Right ventricle myocardium superior (tissue), 1 donor: ENCODE data around the gene USP36. TPM values are rescaled to one million over a fixed set of nuclear protein-coding genes. Genes with fewer than 3 reads are reported as not detected.
"Not testable (repeated sequence)": the region's sequence is repeated elsewhere in the genome, so short reads cannot be mapped to it uniquely, and the experiment has no call there.

Experiments
- ATAC-seq: fragments of 200-7000 bp; cut with Tn5 transposase; one replicate; pipeline ENCODE4 v1.9.1; 2020; ENCODE audit warnings: mild to moderate bottlenecking; ENCODE audit not compliant: poor library complexity
- DNase-seq: peaks from one replicate; pipeline ENCODE4 v3.0.0-alpha.2; 2020
- intact Hi-C: fragments of 100-400 bp; cut with DNase I; formaldehyde crosslinking; loops from one replicate; pipeline ENCODE4 v1.11.2; 2022
- total RNA-seq: library from RNA; stranded (reverse); fragmentation: NEBNext Ultra II Directional; extraction: Animal tissue kit (Norgen Biotek cat#: 25700); gene quantifications from one replicate; pipeline ENCODE4 v1.2.1, GENCODE V29; 2021
- donor health status: DM: no; HTN: yes; CAD: no; lungs with severe emphysema.

Gene USP36
- total RNA-seq, 1 donor from 2014 or later: 17.8 TPM

DNA sequence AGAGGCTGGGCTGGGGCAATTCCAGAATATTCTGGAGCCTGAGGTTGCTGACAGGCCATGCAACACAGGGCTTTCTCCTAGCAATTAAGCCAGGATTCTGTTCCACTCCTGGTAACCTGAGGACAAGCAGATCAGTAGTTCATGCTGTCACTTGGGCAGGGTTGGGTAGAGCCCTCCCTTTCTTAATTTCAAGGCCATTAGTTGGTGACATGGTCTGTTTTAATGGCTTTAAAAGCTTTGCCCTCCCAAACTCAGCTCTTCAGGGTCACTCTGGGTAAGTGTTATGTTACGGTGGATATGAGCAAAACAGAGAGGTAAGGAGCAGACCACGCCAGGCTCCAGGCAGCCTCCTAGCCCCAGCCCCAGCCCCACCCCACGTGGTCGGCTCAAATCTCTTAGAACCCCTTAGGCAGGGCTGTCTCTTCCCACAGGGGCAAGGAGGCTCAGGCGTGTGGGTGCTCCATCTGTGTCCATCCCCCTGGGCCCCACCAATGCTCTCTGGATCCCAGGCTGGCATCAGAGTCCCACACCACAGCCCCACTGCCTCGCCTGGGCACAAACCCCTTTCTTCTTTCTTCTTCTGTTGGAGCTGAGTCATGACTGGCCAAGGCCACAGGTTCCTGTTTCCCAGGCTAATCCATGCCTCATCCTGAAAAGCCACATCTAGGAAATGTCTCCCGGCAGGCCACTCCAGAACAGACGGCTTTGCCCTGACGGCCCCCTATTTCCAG is 34.9 kb upstream of the USP36 start:
- no peak for DNase-seq
- intact Hi-C loops: no loop called here
- ATAC-seq: peak; percentile 1

DNA sequence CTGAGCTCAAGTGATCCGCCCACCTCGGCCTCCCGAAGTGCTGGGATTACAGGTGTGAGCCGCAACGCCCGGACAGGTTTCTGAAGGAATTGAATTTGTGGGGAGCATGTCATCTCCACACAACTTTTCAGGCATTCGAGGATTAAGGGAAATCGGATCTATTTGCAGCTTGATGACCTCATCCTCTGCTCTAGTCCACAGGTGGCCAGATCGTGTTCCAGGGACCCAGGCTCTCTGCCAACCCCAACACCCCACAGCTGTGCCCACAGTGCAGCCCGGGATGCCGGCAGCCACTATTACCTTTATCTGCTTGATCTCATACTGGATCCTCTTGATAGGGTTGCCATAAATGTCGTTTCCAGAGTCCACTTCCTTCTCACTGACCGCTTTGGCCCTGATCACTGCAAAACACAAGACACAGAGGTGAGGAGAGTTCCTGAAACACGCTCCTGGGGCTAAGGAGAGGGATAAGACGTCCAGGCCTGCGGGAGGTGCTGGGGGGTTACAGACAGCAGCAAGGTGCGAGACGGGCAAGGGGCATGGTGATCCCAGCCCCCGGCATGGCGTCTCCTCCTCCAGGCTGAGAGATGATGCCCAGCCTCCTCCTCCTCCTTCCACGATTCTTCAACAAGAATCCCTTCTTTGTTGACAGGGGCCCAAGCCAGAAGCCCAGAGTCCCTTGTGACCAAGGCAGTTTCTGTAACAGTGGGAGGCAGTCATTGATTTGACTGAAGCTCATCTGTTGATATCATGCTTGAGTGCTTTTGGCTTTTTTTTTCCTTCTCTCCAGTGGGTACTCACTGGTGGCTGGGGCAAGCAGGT is 33.1 kb upstream of the USP36 start:
- DNase-seq (peak; percentile 71), ATAC-seq (peak; percentile 48)
- intact Hi-C loops: no loop called here

DNA sequence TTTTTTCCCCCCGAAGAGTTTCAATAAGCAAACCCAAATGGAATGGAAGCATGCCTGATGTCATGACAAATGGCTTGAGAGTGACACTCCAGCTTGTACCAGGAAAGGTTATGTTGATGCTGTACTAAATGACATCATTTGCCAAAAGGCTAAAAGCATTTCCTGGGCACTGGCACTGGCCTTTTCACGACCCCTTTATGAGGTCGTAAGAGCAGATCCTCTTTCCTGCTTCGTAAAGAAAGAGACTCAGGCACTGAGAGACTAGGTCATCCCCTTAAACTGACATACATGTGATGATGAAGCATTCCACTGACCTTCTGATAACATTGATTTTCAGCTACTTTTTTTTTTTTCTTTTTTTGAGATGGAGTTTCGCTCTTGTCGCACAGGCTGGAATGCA is 31.9 kb upstream of the USP36 start:
- ATAC-seq (no peak), DNase-seq (no peak)
- intact Hi-C loops: no loop called here

DNA sequence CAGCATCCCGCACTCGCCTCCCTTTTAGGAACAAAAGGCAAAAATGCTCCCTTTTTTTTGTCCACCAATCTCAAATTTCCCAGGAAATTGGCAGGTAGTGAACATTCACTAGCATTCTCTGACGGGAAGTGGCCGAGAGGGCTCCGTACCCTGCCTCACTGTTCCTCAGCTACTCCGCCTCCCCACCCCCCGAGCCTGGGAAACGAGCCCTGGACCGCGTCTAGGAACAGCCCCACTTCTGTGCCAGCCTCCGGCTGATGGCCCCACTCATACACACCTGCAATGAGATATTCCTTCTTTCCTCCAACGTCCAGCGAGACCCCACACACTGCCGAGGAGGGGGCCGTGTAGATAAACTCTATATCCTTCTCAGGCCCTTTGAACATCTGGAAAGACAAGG is 30.0 kb upstream of the USP36 start:
- DNase-seq (no peak), ATAC-seq (no peak)
- intact Hi-C loops: no loop called here

DNA sequence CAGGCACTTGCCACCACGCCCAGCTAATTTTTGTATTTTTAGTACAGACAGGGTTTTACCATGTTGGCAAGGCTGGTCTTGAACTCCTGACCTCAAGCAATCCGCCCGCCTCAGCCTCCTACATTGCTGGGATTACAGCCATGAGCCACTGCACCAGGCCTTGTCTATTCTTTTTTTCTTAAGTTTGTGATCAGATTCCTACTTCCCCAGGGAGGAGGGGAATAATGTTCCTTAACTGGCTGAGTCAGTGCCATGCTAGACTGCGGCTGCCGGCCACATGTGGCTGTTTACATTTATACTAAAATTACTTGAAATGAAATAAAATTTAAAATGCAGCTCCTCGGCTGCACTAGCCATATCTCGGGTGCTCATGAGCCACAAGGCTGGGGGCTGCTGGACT is 27.8 kb upstream of the USP36 start:
- intact Hi-C loops: no loop called here
- no peak for DNase-seq
- no peak for ATAC-seq

DNA sequence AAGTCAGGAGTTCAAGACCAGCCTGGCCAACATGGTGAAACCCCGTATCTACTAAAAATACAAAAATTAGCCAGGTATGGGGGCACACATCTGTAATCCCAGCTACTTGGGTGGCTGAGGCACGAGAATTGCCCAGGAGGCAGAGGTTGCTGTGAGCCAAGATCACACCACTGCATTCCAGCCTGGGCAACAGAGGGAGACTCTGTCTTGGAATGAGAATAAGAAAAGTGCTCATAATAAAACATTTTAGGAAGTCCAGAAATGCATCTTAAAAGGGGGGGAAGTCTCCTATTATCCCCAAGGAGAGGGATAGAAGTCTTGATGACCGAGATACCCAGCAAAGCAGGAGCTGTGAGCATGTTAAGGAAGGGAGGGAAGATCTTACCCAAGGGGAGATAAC is 26.4 kb upstream of the USP36 start:
- ATAC-seq, DNase-seq, intact Hi-C loops: not testable (repeated sequence)

DNA sequence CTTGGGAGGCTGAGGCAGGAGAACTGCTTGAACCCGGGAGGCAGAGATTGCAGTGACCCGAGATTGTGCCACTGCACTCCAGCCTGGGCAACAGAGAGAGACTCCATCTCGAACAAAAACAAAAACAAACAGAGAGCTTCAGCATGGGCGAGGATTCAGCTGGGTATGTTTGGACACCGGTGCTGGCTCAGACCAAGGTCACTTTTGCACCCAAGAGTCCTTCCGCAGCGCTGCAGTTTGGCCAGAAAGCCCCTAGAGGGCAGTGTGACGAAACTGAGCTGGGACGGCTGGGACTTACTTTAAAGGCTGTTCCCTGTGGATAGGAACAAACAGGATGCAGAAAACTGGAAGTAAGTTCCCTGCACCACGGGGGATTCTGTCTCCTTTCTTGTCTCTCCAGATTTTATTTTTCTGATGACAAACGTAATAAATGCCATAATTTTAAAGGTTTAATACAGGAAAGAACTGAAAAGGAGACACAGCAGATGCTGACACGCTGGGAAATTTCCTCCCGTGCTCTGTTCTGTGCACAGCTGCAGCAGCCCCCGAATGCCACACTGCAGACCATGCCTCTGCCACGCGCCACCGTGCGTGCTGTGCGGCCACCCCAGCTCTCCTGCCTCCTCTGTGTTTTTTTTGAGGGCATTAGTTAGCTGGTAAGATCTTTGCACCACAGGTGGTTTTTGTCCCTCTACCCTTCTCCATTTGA is 25.2 kb upstream of the USP36 start:
- peak; percentile 88 for DNase-seq
- peak; percentile 88 for ATAC-seq
- intact Hi-C loops: loop anchor here (1.0 kb wide), 1 partner anchor 105 kb away; no protein-coding TSS in a partner anchor

DNA sequence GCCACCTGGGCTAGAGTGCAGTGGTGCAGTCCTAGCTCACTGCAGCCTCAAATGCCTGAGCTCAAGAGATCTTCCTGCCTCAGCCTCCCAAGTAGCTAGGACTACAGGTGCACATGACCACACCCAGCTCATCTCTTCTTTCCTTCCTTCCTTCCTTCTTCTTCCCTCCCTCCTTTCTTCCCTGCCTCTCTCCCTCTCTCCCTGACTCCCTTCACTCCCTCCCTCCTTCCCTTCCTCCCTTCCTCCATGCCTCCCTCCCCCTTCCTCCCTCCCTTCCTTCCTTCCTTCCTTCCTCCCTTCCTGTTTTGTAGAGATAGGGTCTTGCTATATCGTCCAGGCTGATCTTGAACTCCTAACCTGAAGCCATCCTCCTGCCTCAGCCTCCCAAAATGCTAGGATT is 23.5 kb upstream of the USP36 start:
- no peak for DNase-seq
- ATAC-seq: no peak
- intact Hi-C loops: no loop called here

DNA sequence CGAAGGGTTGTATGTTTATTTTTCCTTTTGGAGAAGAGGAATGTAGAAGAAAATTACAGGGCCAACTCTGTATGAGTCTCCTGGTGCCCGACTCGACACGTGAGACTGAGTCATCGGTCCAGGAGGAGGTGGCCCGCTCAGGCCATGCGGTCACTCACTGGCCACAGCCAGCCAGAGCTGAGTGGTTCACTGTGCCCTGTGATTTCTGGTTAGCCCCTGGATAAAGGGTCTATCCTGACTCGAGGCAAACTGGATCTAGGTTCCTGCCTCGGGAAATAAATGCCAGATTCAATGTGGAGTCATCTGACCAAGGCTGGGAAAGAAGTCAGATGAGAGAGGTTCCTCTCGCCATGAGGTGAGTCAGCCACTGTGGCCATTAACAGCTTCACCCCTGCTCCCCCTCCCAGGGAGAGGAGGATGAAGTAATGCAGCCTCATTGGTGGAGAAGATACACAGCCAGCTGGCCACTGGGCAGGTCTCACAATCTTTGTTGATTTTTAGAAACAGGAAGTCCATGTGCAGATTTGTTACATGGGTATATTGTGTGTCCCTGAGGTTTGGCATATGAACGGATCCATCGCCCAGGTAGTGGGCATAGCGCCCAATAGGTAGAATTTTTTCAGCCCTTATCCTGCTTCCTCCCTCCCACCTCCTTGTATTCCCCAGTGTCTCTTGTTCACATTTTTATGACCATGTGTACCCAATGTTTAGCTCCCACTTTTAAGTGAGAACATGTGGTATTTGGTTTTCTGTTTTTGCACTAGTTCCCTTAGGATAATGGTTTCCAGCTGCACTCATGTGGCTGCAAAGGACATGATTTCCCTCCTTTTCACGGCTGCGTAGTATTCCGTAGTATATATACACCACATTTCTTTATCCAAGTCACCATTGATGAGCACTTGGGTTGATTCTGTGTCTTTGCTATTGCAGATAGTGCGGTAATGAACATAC is 21.7 kb upstream of the USP36 start:
- intact Hi-C loops: no loop called here
- ATAC-seq (peak; percentile 84), DNase-seq (peak; percentile 82)

DNA sequence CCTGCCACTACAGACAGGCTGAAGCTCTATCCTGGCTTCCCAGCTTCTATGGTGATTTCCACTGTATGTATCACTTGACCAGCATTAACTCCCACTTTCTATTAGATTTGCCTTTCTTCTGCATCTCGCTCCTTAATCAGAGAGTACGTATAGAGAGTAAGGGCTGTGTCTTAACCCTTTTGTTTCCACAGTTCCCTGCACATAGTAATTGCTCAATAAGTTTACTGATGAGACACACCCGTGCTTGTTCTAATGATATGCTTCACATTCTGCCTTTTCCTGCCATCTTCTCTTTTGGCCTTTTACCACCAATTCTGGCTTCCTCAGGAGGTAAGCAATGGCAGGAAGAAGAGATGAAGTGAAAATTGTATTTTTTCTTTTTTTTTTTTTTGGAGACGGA is 20.6 kb upstream of the USP36 start:
- intact Hi-C loops: no loop called here
- ATAC-seq (no peak), DNase-seq (no peak)

DNA sequence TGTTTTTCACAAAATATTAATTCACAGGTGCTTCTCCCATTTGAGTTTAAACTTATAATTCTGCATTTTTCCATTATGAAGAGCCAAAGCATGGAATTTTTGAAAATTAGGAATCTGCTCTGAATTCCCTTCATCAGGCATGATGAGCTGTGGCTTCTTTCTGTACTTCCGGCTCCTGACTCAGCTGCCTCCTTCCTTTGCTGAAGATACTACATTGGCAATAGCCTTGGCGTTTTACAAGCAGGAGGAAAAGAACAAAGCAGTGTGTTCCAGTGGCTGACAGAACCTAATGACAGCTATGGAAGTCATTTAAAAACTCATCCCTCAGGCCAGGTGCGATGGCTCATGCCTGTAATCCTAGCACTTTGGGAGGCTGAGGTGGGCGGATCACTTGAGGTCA is 18.4 kb upstream of the USP36 start:
- intact Hi-C loops: no loop called here
- DNase-seq: no peak
- ATAC-seq: no peak

DNA sequence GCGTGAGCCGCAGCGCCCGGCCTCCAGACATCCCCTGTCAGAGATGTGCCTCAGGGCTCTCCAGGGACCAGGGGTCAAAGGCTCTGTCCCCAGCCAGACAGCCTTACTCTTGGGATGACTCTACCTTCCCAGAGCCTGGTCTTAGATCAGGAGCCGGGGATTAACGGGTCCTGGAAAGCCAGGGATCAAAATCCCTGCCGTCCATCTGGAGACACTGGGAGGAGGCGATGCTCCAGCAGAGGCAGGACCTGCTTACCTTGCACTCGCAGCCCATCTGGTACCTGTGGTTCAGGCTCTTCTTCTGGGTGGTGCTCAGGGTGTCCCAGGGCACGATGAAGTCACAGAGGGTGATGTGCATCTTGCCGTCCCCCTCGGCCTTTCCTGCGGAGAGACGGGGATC is 16.7 kb upstream of the USP36 start:
- DNase-seq (no peak), ATAC-seq (no peak)
- intact Hi-C loops: no loop called here

DNA sequence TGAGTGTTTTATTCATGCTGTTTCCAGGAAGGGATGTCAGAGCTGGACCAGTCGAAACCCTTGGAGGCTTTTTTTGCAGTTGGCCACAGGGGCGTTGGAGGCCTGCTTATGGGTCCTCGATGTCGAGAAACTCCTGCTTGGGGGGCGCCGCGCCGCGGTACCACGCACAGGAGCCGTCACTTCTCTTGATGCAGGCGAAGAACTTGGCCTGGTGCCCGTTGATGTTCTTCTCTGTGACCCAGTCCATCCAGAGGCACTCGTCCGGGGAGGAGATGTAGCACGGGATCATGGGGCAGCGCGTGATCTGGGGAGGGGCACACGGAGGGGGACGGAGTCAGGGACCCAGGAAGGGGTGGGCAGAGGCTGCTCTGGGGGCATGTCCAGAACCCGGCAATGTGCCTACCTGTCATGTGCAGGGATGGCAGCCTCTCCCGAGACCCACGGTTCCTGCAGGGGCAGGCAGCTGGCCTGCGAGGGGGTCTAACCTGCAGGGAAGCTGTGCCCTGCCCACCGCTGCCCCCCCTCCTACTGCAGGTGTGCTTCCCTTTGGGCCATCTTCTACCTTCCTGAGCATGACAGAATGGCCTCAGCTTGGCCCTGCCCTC is 15.0 kb upstream of the USP36 start:
- intact Hi-C loops: no loop called here
- DNase-seq: no peak
- ATAC-seq: no peak

DNA sequence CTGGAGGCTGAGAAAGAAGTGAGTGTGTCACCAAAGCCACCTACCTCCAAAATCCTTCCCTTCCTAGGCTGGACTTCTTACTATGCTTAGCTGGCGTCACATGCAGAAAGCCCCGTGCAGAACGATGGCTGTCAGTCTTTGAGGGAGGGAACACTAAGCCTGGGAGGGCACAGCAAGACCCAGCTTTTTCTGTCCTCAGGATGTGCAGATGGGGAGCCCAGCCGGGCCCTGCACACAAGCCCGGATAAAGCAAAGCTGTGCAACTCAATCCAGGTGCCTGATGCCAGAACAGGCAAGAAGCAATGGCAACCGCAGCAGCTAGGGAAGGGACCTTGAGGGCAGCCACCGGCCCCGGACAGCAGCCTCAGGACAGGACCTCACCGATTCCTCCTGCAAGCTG is 13.9 kb upstream of the USP36 start:
- DNase-seq: no peak
- no peak for ATAC-seq
- intact Hi-C loops: no loop called here

DNA sequence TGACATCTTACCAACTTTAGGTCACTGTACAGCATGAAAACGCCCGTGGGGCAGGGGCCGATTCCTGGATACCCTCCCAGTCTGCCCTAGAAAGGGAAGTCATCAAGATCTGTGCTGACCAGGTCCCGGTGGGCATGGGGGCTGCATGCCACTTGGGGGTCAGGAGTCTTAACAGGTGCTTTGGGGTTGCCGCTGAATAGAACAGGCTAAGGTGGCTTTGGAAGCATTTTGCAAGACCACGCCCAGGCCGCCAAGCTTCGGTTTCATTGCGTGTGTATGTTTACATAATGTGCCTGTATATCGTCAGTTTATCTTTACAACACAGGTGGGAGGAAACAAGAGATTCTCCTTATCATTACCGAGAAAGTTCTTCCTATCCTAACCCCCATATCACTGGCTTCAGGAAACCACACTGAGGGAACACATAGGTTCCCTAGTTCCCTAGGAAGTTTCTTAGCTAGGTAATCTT is 13.3 kb upstream of the USP36 start:
- no peak for DNase-seq
- no peak for ATAC-seq
- intact Hi-C loops: no loop called here

DNA sequence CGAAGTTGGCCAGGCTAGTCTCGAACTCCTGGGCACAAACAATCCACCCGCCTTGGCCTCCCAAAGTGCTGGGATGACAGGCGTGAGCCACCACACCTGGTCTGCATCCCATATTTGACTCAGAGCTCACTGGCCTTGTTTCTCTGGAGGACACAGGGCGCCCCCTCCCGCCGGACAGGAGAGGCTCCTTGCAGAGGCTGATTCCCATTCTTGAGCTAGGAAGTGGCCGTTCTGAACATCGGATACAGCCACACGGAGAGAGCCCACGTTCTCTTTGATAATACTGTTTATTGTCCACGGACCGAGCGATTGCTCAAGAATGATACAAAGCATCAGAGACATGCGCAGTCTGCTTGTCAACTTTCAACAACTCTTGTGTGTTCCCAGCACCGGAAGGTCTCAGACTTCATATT is 12.1 kb upstream of the USP36 start:
- ATAC-seq: no peak
- DNase-seq: no peak
- intact Hi-C loops: no loop called here

DNA sequence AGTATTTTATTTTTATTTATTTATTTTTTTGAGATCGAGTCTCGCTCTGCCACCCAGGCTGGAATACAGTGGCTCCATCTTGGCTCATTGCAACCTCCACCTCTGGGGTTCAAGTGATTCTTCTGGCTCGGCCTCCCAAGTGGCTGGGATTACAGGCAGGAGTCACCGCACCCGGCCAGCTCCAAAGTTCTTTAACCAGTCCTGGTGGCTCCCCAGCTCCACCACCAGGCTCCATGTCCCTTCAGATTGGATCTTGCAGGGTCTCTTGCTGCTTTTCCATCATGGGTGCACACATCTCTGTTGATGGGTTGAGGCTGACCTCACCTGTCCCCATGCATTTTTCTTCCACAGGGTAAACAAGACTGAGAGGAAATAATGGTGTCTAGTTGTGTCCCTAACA is 8.4 kb upstream of the USP36 start:
- intact Hi-C loops: no loop called here
- DNase-seq (no peak), ATAC-seq (no peak)

DNA sequence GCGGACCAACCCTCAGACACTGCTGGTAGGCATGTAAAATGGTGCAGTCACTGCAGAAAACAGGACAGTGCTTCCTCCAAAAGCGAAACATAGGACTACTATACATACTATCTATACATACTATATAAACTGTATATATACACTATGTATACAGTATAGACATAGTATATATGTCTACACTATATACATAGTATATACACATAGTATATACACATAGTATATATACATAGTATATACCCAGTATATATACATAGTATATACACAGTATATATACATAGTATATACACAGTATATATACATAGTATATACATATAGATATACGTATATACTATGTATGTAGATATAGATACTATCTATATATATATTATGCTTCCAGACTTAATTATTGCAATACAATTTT is 6.4 kb upstream of the USP36 start:
- intact Hi-C loops: no loop called here
- no peak for ATAC-seq

More for the DNA sequence above, 6.4 kb upstream of the USP36 start:
- no peak for DNase-seq
